GM21825 (cell line): Measurements from ENCODE around the gene KCNT2.
"Not testable (repeated sequence)": the region's sequence is repeated elsewhere in the genome, so short reads cannot be mapped to it uniquely, and the experiment has no call there.

Source experiments
- ATAC-seq: cut with Tn5 transposase; IDR thresholded peaks from one replicate; pipeline ENCODE4 v1.9.1; 2021; ENCODE audit warnings: mild to moderate bottlenecking, moderate library complexity; ENCODE audit not compliant: unreplicated experiment

KCNT2 gene

GRCh38 chr1:196324345-196324744 is 283.9 kb downstream of the KCNT2 start:
- no peak for ATAC-seq

GRCh38 chr1:196323869-196324268 is 284.4 kb downstream of the KCNT2 start:
- ATAC-seq = no peak

- no peak for ATAC-seq
Measured at GRCh38 chr1:196319301-196319700, 288.9 kb downstream of the KCNT2 start.

GRCh38 chr1:196317535-196318522 is 290.4 kb downstream of the KCNT2 start:
- no peak for ATAC-seq

GRCh38 chr1:196312739-196313138 is 295.5 kb downstream of the KCNT2 start:
- no peak for ATAC-seq

- ATAC-seq = no peak
Measured at GRCh38 chr1:196309386-196309785, 298.9 kb downstream of the KCNT2 start.

- ATAC-seq = no peak
Measured at GRCh38 chr1:196308176-196308575, 300.1 kb downstream of the KCNT2 start.

- ATAC-seq = no peak
Measured at GRCh38 chr1:196306421-196306820, 301.8 kb downstream of the KCNT2 start.

GRCh38 chr1:196305216-196305615 is 303.0 kb downstream of the KCNT2 start:
- ATAC-seq = no peak

GRCh38 chr1:196302981-196303380 is 305.3 kb downstream of the KCNT2 start:
- no peak for ATAC-seq

- ATAC-seq = no peak
Measured at GRCh38 chr1:196302420-196302819, 305.8 kb downstream of the KCNT2 start.

GRCh38 chr1:196295766-196296165 is 312.5 kb downstream of the KCNT2 start:
- ATAC-seq = no peak

- ATAC-seq = no peak
Measured at GRCh38 chr1:196278816-196279215, 329.4 kb downstream of the KCNT2 start.

GRCh38 chr1:196277860-196278259 is 330.4 kb downstream of the KCNT2 start:
- ATAC-seq = no peak

- no peak for ATAC-seq
Measured at GRCh38 chr1:196271212-196271947, 336.9 kb downstream of the KCNT2 start.

GRCh38 chr1:196263086-196263485 is 345.2 kb downstream of the KCNT2 start:
- ATAC-seq = not testable (repeated sequence)

- ATAC-seq = no peak
Measured at GRCh38 chr1:196260270-196260669, 348.0 kb downstream of the KCNT2 start.

- no peak for ATAC-seq
Measured at GRCh38 chr1:196259316-196259715, 348.9 kb downstream of the KCNT2 start.

- no peak for ATAC-seq
Measured at GRCh38 chr1:196255762-196256161, 352.5 kb downstream of the KCNT2 start.

GRCh38 chr1:196229546-196229945 is 378.7 kb downstream of the KCNT2 start:
- ATAC-seq = no peak

GRCh38 chr1:196214866-196215265 is 393.4 kb downstream of the KCNT2 start:
- ATAC-seq = no peak

- no peak for ATAC-seq
Measured at GRCh38 chr1:196209983-196210382, 398.3 kb downstream of the KCNT2 start.
